ENCODE results near the gene ASTN2.
A peak's percentile ranks its signal among the peaks of the same experiment; 100 is the strongest.

The ASTN2 gene, protein sequence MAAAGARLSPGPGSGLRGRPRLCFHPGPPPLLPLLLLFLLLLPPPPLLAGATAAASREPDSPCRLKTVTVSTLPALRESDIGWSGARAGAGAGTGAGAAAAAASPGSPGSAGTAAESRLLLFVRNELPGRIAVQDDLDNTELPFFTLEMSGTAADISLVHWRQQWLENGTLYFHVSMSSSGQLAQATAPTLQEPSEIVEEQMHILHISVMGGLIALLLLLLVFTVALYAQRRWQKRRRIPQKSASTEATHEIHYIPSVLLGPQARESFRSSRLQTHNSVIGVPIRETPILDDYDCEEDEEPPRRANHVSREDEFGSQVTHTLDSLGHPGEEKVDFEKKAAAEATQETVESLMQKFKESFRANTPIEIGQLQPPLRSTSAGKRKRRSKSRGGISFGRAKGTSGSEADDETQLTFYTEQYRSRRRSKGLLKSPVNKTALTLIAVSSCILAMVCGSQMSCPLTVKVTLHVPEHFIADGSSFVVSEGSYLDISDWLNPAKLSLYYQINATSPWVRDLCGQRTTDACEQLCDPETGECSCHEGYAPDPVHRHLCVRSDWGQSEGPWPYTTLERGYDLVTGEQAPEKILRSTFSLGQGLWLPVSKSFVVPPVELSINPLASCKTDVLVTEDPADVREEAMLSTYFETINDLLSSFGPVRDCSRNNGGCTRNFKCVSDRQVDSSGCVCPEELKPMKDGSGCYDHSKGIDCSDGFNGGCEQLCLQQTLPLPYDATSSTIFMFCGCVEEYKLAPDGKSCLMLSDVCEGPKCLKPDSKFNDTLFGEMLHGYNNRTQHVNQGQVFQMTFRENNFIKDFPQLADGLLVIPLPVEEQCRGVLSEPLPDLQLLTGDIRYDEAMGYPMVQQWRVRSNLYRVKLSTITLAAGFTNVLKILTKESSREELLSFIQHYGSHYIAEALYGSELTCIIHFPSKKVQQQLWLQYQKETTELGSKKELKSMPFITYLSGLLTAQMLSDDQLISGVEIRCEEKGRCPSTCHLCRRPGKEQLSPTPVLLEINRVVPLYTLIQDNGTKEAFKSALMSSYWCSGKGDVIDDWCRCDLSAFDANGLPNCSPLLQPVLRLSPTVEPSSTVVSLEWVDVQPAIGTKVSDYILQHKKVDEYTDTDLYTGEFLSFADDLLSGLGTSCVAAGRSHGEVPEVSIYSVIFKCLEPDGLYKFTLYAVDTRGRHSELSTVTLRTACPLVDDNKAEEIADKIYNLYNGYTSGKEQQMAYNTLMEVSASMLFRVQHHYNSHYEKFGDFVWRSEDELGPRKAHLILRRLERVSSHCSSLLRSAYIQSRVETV (N-terminal part only)

DNA sequence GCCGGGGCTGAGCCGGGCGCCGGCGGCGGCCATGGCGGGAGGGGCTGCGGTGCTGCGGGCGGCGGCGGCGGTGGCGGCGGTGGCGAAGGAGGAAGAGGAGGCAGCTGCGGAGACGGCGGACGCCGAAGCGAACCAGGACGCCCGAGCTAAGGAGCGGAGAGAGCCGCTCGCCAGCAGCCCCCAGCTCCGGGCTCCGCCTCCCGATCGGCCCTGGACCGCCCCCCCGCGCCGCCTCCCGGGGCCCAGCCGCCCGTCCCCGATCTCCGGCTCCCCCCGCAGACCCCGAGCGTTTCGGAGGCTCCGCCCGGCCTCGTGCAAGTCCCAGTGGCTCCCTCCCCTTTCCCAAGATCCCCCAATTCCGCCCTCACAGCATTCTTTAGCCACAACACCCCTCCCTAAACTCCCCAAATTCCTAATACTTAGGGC, at the start of gene ASTN2:
TSS of gene ASTN2 (minus strand) at position 152 of the 426 bp plus-strand sequence. CDS start at position 33, 119 bp downstream.
- no peak for DNase-seq (ENCODE audit: low spot score)

DNA sequence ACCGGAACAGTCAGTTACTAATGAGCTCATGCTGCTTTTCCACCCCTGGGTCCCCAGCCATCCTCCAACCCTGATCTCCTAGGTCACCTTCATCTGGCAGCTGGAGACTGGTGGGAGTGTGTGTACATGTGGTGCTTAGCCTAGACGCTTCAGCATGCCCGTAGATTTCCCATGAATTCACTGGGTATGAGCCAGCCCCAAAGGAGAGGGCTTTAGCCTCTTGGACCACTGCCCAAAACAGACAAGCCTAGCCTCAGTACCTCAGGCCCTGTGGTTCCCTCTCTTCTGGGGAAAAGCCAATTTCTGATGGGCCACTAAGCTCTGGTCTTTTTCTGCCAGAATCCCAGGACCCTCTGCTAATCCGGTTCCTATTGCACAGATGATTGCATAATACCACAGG, 48.0 kb upstream of the ASTN2 start:
- DNase-seq (ENCODE audit: low spot score): peak; percentile 30

DNA sequence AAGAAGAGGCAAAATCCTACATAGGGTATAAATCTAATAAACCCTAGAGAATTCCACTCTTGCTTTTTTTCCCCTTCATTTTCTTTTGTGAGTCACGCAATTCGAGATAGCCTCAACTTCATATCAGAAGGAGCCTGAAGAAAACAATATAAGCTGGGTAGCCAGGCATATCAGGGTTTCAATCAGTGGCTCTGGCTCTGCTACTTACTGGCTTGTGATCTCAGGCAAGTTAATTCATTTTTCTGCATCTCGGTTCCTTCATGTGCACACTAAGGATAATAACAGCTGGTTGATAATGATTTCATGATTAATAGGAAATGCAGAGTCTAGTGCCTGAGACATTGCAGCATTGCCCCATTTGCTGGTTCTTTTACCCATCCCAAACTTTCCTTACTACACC, 46.5 kb upstream of the ASTN2 start:
- DNase-seq (ENCODE audit: low spot score): no peak

DNA sequence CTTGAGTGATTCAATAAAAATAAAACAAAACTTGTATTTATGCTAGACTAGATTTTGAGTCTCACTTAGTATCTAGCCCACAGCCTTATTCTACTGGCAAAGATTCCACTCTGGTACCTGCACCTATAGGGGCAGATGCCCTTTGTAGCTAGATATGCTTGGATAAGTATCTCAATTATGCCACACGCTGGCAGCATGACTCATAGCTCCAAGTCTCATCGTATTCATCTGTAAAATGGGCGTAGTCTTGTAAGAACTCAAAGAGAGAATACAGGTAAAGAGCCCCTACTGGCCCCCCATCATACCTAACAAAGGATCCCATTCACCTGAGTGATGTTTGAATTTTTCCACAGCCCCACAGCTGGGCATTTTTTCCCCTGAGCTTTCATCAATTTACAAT, 45.9 kb upstream of the ASTN2 start:
- DNase-seq (ENCODE audit: low spot score): no peak

DNA sequence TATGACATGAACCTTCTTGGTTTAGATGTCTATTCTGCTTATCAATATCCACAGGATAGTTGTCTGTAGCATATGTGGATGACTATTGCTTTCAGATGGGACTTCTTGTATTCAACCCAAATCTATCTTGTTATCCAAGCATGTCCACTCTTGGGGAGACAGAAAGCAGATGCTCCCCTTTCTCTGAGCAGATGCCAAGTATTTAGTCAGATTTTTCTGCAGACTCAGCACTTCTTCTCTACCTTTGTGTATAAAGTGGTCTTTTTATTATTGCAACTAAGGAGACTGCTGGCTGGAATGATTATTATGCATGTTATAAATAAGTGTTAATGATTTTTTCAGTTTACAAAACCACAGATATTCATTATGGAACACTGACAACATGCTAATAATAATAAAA, 45.1 kb upstream of the ASTN2 start:
- peak; percentile 42 for DNase-seq (ENCODE audit: low spot score)

DNA sequence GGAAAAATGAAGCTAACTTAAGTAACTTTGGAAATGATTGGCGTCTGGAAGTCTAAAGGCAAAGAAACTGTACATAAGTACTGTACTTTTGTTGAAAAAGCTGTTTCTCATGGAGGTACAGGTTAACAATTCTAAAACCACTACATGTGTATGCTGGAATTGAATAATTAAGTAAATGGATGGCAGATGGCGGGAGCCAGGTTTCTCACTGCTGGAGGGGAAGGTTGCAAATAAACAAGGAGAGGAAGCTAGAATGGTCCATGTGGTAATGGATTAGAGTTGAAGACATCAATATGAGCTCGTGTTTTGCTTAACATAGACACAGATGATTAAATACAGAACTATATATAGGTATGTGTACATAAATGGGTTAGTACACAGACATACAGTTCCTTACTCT, 43.2 kb upstream of the ASTN2 start:
- DNase-seq (ENCODE audit: low spot score): peak; percentile 51

DNA sequence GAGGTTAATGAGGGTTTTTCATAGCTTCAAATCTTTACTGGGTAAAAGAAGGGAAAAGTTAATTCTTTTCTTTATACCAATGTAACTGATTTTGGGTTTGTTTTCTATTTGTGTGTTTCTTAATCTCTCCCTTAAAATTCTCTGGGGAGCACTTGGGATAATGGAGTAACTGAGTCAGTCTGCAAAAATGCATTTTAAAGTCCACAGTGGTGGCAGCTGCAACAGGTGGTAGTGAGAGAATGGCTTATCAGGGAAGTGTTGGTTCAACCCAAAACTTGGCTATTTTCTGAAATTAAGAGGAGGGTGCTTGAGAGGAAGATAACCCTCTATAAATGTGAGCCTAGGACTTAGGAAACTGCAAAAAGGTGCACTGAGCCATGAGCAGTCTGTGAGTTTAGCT, 39.9 kb upstream of the ASTN2 start:
- DNase-seq (ENCODE audit: low spot score): no peak

DNA sequence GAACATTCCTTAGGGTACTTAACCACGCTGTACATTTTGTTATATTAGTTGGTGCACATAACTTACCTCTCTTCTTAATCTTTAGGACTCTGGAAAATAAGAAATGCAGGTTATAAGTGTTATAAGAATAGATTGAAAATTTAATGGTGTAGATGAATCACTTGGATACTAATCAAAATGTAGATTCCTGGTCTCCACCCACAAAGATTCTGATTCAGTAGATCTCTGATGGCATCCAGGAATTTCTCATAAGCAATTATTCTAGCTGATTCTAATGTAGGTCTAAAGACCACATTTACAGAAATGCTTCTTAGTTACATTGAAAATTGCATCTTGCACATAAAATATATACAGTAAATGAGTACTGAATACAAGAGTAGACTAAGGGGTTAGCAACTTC, 38.9 kb upstream of the ASTN2 start:
- no peak for DNase-seq (ENCODE audit: low spot score)

DNA sequence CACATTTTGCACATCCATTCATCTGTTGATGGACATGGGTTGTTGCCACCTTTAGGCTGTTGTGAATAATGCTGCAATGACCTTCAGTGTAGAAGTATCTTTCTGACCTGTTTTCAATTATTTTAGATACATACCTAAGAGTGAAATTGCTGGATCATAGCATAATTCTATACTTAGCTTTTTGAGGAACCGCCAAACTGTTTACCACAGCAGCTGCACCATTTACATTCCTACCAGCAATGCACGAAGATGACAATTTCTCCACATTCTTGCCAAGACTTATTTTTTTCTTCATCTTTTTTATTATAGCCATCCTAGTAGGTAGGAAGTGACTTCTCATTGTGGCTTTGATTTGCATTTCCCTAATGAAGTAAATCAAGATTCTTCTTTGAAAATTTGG, 36.5 kb upstream of the ASTN2 start:
- DNase-seq (ENCODE audit: low spot score): no peak

DNA sequence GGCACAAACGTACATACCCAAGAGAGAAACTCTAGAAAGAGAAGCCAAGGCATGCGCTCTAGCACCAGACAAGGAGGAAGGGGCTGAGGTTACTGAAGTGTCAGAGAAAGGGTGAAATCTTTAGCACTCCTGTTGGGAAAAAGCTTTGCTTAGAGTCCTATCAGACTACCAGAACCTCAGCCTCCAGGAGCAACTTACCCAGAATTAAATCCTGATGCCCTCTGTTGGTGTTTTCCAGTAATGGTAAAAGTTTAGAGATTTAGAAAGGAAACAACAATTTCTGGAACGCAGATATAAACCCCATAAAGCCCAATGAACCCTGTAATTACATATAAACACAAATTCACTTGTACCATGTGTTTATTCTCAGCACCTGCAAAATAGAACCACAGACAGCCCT, 33.2 kb upstream of the ASTN2 start:
- peak; percentile 20 for DNase-seq (ENCODE audit: low spot score)

DNA sequence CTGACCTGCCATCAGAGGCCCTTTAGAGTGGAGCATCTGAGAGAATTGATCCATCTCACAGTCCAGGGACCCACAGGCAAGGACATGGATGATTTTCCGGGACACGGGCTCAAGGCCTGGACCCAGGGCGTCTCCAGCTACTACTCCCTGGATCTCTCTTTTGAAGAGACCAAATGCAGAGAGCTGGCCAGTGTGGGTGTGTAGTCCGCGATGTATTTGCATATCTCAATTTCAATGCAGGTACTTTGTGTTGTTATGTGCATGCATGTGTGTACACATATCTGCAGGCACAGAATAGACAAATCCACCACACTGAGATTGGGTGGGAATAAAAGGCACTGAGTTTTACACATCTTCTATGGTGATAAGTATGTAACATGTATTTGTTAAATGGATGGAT, 30.8 kb upstream of the ASTN2 start:
- no peak for DNase-seq (ENCODE audit: low spot score)

DNA sequence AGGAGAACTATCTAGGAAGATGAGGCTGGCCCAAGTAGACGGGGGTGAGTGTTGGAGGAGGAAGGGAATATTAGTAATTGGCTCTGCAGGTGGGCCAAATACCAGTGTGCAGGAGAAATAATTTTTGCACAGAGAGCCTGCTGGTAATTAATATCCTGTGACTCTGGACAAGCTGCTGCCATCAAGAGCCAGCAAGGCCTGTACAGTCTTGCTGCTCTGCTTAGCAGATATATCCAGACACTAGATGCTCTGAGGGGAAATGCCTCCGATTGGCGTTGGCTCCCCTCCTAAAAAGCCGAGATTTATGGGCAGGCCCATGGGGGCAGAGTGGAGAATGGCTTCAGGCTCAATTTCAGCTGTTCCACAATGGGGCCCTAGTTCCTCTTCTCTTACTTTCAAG, 29.6 kb upstream of the ASTN2 start:
- DNase-seq (ENCODE audit: low spot score): peak; percentile 70

DNA sequence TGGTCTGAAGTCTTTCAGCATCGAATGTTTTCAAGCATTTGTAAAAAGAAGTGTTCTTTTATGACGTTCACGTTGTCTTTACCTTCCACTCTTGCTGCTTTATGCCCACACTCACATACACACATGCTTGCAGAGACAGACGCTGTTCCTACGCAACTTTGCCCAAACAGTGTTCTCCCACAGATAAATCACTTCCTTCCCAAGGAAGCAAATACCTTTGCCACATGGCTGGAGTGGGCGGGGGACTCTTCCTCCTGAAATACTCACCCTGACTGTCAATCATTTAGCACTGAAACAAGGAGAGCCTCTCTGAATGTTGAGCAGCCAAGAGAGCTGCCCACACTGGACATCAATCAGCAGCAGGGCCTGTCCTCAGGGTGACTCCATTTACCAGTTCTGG, 22.4 kb upstream of the ASTN2 start:
- no peak for DNase-seq (ENCODE audit: low spot score)

DNA sequence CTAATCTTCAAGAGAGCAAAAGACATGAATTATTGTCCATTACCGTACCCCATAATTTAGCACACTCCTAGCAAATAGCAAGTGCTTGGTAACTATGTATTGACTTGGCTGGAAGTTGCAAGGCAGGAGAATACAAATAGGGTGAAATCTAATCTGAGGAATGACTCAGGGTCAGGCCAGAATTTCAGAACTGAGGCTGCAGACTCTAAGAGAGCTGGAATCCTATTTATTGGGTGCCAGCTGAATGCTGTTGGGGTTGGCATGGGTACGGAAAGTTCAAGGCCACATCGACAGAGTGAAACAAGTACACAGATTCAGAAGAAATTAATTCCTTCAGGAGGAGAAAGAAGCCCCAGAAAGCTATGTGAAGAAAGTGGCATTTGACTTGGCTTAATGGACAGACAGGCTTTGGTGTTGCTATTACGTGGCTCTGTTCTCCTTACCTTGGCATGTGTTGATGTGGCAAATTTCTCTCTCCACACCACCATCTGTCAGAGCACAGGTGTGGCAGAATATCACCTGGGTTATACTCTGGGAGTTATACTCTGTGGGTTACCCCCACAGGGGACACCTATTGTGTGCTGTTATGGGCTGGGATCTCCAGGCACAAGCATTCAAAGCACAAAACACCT, 20.9 kb upstream of the ASTN2 start:
- no peak for DNase-seq (ENCODE audit: low spot score)

DNA sequence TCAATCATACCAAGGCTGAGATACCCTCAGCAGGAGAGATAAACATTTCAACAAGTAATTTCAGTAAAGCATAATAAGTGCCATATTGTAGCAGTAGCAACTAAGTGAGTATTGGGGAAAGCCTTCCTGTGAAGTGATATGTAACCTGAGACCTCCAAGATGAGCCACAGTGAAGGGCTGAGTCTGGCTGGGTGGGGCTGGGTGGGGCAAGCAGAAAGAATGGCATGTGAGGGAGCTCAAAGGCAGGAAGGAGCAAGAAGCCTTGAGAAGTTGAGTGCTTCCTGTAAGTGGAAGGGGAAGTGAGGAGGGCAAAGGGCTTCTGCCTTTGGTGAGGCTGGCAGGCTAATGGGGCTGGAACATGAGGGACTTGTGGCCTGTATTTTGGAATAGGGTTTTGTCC, 19.7 kb upstream of the ASTN2 start:
- DNase-seq (ENCODE audit: low spot score): no peak

DNA sequence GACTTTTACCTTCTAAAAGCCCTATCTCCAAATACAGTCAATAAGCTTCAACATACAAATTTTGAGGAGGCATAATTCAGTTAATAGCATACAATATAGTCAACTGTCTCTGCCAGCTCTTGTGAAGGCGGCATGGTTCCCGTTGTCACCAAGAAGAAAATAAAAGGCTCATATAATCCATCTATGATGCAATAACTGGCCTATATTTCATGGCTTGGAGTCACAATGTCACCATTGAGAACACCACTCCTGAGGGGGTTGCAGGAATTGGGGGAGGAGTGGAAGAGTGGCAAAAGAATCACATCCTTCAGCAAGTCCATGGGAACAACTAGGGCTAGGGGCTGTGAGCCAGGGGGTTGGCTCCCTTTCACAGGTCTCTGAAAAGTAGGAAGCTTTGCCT, 16.0 kb upstream of the ASTN2 start:
- no peak for DNase-seq (ENCODE audit: low spot score)

DNA sequence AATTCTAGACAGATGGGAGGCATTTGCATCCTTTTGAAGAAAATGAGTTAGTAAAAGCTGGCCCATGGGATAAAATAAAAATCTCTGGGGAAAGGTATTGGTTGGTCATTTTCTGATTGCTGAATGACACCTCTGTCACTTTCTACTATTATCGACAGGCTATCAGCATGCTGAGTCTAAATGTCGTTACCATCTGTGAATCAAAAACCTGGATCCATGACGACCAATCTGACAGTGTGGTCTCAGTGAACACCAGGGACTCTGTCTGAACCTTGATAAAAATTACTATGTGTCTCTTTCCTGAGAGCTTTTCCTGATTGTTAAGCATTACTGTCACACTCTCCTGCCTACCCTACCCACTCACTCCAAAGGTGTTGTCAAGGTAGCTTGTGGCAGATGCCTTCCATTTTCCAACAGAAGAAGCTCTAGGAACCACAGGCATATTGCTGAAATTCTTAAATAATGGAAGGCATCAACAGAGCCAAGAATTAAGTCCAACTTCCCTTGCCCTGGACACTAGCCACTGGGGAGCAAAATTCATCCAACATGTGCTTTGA, 12.6 kb upstream of the ASTN2 start:
- DNase-seq (ENCODE audit: low spot score): no peak

DNA sequence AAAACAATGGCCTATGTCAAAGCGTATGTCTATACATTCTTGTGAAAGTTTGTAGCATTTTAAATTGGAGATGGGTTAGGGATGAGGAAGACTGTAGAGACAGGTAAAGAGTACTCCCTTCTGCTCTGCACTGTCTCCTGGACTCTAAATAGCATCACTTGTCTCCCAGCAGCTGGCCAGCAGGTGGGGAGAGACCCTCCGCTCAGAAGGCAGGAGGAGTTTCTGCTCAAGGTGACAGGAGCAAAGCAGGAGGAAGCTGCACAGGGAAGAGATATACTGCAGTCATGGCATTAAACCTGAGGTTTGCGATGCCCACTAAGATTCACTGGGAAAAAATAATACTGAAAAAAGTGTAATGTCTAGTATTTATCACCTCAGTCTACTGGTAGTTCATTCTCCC, 10.7 kb upstream of the ASTN2 start:
- DNase-seq (ENCODE audit: low spot score): no peak

DNA sequence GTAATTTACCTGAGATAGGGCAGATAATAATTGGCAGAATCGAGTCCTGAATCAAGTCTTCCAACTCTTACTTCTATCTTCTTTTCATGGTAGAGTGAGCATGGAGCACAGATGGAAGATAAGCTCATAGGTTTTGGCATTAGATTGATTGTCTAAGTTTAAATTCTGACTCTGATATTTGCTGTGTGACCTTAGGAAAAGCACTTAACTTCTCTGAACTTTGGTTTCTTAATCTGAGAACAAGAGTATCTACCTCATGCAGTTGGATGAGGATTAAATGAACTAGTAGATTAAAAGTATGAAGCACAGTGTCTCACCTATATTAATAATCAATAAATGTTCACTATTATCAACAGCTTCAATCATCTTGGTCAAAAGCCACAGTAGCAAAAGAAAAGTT, 9.4 kb upstream of the ASTN2 start:
- no peak for DNase-seq (ENCODE audit: low spot score)

DNA sequence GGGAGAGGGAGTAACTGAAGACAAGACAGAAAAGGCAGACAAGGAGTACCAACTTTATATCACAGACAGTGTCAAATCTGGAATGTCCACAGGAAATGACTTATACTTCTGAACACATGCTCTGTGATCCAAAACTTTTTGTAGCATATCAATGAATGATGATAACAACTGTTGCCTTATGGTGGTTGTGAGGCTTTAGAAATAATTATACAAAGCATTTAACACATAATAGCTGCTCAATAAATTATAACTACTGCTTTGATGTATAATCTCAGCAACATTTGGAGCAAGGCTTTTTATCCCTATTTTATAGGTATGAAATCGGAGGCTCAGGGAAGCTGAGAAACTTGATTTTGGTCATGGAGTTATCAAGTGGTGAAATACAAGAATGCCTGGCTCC, 3.3 kb upstream of the ASTN2 start:
- DNase-seq (ENCODE audit: low spot score): no peak

DNA sequence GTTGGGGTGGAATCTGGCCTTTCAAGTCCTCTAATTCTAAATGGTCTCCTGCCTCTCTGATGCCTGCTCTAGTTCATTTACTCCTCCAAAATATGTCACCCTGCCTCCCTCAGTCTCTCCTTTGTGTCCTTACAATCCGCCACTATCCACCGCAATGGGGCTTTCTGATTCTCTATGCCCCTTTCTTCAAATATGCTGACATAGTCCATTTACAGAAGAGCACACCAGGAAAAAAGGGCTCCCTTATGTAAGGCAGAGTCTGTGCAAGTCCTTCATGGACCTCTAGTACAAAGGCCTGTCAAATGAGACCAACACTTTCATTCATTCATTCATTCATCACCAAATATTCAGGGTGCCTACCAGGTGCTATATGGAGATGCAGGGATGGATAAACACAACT, 2.0 kb upstream of the ASTN2 start:
- DNase-seq (ENCODE audit: low spot score): no peak
